HG03442 (cell line): ENCODE results near the gene CGB8.

ENCODE experiments used
- ATAC-seq: cut with Tn5 transposase; IDR thresholded peaks from one replicate; pipeline ENCODE4 v1.9.1; 2021; ENCODE audit warnings: mild to moderate bottlenecking, moderate library complexity; ENCODE audit not compliant: unreplicated experiment

Gene CGB8

DNA sequence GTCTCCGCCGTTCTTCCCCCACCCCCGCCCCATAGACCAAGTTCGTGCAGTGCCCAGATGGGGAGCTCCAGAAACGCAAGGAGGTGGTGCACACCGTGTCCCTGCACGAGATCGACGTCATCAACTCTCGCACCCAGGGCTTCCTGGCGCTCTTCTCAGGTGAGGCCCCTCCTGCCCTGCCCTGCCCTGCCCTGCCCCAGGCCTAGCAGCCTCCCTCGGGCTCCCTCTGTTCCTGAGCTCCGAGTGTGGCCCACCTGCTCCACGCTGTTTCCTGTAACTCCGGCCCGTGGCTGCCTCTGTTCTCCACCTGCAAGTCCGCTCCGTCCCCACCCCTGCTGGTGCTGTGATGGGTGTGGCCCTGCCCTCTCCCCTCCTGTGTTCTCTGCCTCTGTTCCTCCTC is 38.5 kb downstream of the CGB8 start:
- no peak for ATAC-seq

DNA sequence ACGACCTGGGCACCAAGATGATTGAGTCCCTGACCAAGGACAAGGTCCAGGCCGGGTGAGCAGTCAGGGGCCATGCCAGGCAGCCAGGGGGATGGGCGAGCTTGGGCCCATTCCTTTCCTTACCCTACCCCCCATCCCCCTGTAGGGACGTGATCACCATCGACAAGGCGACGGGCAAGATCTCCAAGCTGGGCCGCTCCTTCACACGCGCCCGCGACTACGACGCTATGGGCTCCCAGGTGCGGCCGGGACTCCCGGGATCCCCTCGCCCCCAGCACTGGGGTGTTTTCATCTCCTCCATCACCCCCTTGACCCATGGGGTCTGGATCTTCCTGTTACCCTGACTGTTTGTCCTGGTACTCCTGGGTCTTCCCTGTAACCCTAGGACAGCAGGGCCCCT is 39.1 kb downstream of the CGB8 start:
- ATAC-seq: no peak

DNA sequence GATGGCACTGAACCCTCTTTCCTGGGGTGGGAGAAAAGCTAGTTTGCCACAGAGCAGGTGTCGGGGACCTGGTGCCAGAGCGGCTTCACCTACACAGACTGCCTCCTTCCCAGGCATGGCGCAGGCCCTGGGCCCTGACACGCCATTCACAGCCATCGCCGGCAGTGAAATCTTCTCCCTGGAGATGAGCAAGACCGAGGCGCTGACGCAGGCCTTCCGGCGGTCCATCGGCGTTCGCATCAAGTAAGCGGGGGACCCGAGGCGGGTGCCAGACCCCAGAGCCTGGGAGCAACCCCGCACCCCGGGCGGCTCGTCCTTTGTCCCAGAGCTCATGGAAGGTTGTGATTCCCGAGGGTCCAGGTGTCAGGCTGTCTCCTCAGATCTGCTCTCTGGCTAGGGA is 42.0 kb downstream of the CGB8 start:
- ATAC-seq: no peak

DNA sequence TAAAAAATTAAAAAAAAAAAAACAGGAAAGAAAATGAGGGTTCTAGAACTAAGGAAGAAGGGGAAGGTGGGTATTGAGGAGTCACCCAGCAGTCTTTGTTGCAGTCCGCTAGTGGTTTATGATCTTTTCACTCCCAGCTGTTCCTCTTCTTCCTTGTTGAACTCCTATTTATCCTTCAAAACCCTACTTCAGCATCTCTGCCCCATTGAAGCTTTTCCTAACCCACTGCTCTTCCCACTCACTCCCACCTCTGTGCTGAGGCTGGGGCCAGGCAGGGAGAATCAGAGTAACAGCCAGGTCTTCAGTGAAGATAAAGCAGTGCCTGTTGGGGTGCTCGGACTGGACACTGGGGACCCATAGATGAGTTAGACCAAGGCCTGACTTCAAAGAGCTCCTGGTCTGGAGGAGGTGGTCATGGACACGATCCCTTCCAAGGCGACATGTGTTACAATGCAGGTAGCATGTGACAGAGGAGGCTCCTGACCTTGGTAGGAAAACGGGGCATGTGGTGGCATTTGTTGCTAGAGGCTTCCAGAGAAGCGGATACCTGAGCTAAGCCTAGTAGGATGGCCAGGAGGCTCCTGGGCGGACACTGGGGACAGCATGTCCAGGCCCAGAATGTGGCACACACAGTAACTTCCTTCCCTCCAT is 43.8 kb downstream of the CGB8 start:
- no peak for ATAC-seq

DNA sequence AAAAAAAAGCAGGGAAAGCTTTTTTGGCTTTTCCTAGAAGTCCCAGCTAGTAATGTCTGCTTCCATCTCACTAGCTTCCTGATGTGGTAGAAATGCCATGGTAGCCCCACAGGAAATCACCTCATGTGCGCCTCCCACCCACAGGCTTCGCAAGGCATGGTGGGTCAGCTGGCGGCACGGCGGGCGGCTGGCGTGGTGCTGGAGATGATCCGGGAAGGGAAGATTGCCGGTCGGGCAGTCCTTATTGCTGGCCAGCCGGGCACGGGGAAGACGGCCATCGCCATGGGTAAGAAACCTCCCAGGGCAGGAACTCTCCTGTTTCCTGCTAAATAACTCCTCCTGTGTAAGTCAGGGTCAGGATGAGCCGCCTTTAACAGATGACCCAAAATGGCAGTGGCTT is 44.8 kb downstream of the CGB8 start:
- ATAC-seq: no peak

DNA sequence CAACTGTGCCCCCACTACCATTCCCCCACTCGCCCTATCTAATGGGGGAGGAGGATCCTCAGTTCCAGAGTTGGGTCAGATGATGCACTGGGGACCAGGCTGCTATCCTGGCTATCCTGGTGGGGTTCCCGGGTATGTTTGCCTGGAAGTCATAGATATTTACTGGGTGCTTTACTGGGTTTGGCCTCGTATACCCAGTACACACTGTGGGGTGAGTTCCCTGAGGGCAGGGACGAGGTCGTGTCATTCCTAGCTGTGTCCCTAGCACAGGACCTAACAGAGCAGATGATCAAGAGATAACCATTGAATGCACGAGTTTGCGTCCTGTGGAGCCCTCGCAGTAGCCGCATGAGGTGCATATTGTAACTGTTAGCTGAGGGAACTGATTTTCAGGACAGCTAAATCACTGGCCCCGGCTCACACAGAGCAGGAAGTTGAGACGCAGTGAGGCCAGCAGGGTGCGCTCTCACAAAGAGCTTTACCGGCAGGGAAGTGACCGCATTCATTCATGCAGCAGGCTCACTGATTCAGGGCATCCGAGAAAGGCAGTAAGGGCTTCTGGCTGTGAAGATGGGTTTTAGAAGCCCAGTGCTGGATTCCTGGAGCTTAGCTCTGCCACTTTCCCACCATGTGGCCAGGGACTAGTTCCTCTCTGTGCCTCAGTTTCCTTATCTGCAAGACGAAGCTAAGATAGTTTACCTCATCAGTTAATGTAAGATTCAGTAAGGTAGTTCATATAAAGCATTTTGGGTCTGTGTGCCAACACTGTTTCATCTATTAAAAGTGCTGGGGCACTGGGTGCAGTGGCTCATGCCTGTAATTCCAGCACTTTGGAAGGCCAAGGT is 49.2 kb downstream of the CGB8 start:
- no peak for ATAC-seq

DNA sequence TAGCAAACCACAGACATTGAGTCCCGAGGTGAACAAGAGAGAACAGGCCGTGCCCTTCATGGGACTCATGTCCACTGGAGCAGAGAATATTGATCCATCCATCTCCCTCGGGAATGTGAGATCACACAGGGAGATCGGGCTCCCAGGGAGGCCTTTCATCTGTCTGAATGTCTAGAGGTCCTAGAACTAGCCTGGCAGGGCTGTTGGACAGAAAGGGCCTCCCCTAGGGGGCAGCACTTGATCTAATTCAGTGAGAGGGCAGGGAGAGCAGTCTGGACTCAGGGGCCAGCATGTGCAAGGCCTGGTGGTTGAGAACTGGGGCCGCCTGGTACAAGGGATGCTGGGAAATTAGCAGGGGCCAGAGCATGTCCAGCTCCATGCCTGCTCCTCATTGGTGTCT is 50.9 kb downstream of the CGB8 start:
- ATAC-seq: no peak
